ENCODE measurements around the gene C6orf15. TPM values are rescaled to one million over a fixed set of nuclear protein-coding genes. Genes with fewer than 3 reads are reported as not detected.
A peak's percentile ranks its signal among the peaks of the same experiment; 100 is the strongest.

C6orf15 gene
- total and polyA plus RNA-seq, 7 experiments from 2014 or later: not detected

GRCh38 chr6:31114541-31114878 is 2.1 kb upstream of the C6orf15 start, which contains the start of gene PSORS1C1:
TSS of gene PSORS1C1 (plus strand) at chr6:31114800. CDS start at chr6:31129633, 14,833 bp downstream.
- H3K36me3 ChIP-seq (ENCODE audit: control insufficient read depth in 2 of 3, insufficient read depth in 3 of 3, low read length in 3 of 3): no peaks in the 10 kb centered on the region
- Mint-ChIP-seq H3K9me3 (no peaks in the 10 kb centered on the region), H3K4me1 (peaks cover 0 to 19% (median 5%) of the 10 kb centered on the region in 7 donors), H3K36me3 (no peaks in the 10 kb centered on the region), H3K4me3 (peak within 1 kb of the TSS in 2 of 10 donors; percentile 28 to 46), H3K27me3 (peaks cover 4 to 28% (median 9%) of the 10 kb centered on the region in 5 donors), H3K27ac (peak within 1 kb of the TSS in 2 of 9 donors; percentile 32 to 76)
- no peaks in the 10 kb centered on the region for H3K27me3 ChIP-seq (ENCODE audit: control insufficient read depth in 2 of 2, insufficient read depth in 2 of 2, low read length in 2 of 2)
- intact Hi-C loops (cut with micrococcal nuclease): no loop called here
- ATAC-seq (no peak), DNase-seq (no peak)
- no peak within 1 kb of the TSS for H3K27ac ChIP-seq (ENCODE audit: low read depth, low read length)
- ChIA-PET CTCF (interaction anchor here (0.7 to 5.3 kb wide), 10 partner anchors 12 to 284 kb away, joined by 3 to 27 read pairs (median 4); no protein-coding TSS in a partner anchor), POLR2A (interaction anchor here (0.7 to 2.6 kb wide), 4 partner anchors 11 to 1481 kb away, joined by 3 to 11 read pairs (median 4); no protein-coding TSS in a partner anchor)
- no peak within 1 kb of the TSS for H3K4me3 ChIP-seq (ENCODE audit: low read length)
- H3K9me3 ChIP-seq (ENCODE audit: control insufficient read depth in 2 of 3, low read length in 3 of 3): no peaks in the 10 kb centered on the region
- H3K4me1 ChIP-seq (ENCODE audit: control insufficient read depth in 2 of 2, insufficient read depth in 2 of 2, low read length in 2 of 2): no peaks in the 10 kb centered on the region

GRCh38 chr6:31113861-31114540 is 1.6 kb upstream of the C6orf15 start:
- Histone ChIP-seq H3K27ac (ENCODE audit: low read depth, low read length) (no peak overlapping the region), H3K27me3 (ENCODE audit: control insufficient read depth in 2 of 2, insufficient read depth in 2 of 2, low read length in 2 of 2) (no peaks in the 10 kb centered on the region), H3K4me3 (ENCODE audit: low read length) (no peak overlapping the region), H3K9me3 (ENCODE audit: control insufficient read depth in 2 of 3, low read length in 3 of 3) (no peaks in the 10 kb centered on the region), H3K4me1 (ENCODE audit: control insufficient read depth in 2 of 2, insufficient read depth in 2 of 2, low read length in 2 of 2) (no peaks in the 10 kb centered on the region), H3K36me3 (ENCODE audit: control insufficient read depth in 2 of 3, insufficient read depth in 3 of 3, low read length in 3 of 3) (no peaks in the 10 kb centered on the region)
- DNase-seq: no peak
- Mint-ChIP-seq H3K4me3 (no peak overlapping the region), H3K27ac (no peak overlapping the region), H3K4me1 (peaks cover 0 to 22% (median 5%) of the 10 kb centered on the region in 7 donors), H3K27me3 (peaks cover under 1 to 28% (median 9%) of the 10 kb centered on the region in 5 donors), H3K36me3 (no peaks in the 10 kb centered on the region), H3K9me3 (no peaks in the 10 kb centered on the region)
- POLR2A ChIA-PET: interaction anchor here (0.6 to 2.6 kb wide), 4 partner anchors 11 to 284 kb away, joined by 3 to 11 read pairs (median 4); no protein-coding TSS in a partner anchor
- intact Hi-C loops (cut with micrococcal nuclease): no loop called here
- CTCF ChIA-PET: interaction anchor here (1.1 to 5.3 kb wide), 5 partner anchors 18 to 214 kb away, joined by 3 to 27 read pairs (median 3); no protein-coding TSS in a partner anchor
- ATAC-seq: no peak

GRCh38 chr6:31111712-31112111 is 663 bp downstream of the C6orf15 start:
- no peak overlapping the region for H3K27ac Mint-ChIP-seq
- ChIA-PET POLR2A (no interaction called here), CTCF (no interaction called here)
- Histone ChIP-seq H3K9me3 (ENCODE audit: control insufficient read depth in 2 of 3, low read length in 3 of 3) (no peaks in the 10 kb centered on the region), H3K4me3 (ENCODE audit: low read length) (no peak overlapping the region), H3K27me3 (ENCODE audit: control insufficient read depth in 2 of 2, insufficient read depth in 2 of 2, low read length in 2 of 2) (no peaks in the 10 kb centered on the region), H3K4me1 (ENCODE audit: control insufficient read depth in 2 of 2, insufficient read depth in 2 of 2, low read length in 2 of 2) (no peaks in the 10 kb centered on the region), H3K27ac (ENCODE audit: low read depth, low read length) (no peak overlapping the region), H3K36me3 (ENCODE audit: control insufficient read depth in 2 of 3, insufficient read depth in 3 of 3, low read length in 3 of 3) (no peaks in the 10 kb centered on the region)
- H3K27me3 Mint-ChIP-seq: peaks cover 0 to 20% (median 9%) of the 10 kb centered on the region in 5 donors
- H3K4me3 Mint-ChIP-seq: no peak overlapping the region
- H3K9me3 Mint-ChIP-seq: no peaks in the 10 kb centered on the region
- intact Hi-C loops (cut with micrococcal nuclease): no loop called here
- H3K4me1 Mint-ChIP-seq: peaks cover 0 to 22% (median 5%) of the 10 kb centered on the region in 7 donors
- H3K36me3 Mint-ChIP-seq: no peaks in the 10 kb centered on the region
- DNase-seq (no peak), ATAC-seq (no peak)

GRCh38 chr6:31110825-31111582 is 1.4 kb downstream of the C6orf15 start:
- CTCF ChIA-PET: interaction anchor here (1.3 kb wide), 1 partner anchor 10 kb away, joined by 4 read pairs; no protein-coding TSS in a partner anchor
- no peaks in the 10 kb centered on the region for H3K9me3 ChIP-seq (ENCODE audit: control insufficient read depth in 2 of 3, low read length in 3 of 3)
- no peaks in the 10 kb centered on the region for H3K27me3 ChIP-seq (ENCODE audit: control insufficient read depth in 2 of 2, insufficient read depth in 2 of 2, low read length in 2 of 2)
- no peaks in the 10 kb centered on the region for H3K36me3 Mint-ChIP-seq
- H3K27ac ChIP-seq (ENCODE audit: low read depth, low read length): no peak overlapping the region
- H3K27ac Mint-ChIP-seq: no peak overlapping the region
- intact Hi-C loops (cut with micrococcal nuclease): no loop called here
- H3K9me3 Mint-ChIP-seq: no peaks in the 10 kb centered on the region
- H3K4me3 ChIP-seq (ENCODE audit: low read length): no peak overlapping the region
- POLR2A ChIA-PET: interaction anchor here (0.7 to 1.4 kb wide), 2 partner anchors 15 to 645 kb away, joined by 4 read pairs; no protein-coding TSS in a partner anchor
- H3K36me3 ChIP-seq (ENCODE audit: control insufficient read depth in 2 of 3, insufficient read depth in 3 of 3, low read length in 3 of 3): no peaks in the 10 kb centered on the region
- peaks cover 0 to 19% (median 8%) of the 10 kb centered on the region in 5 donors for H3K27me3 Mint-ChIP-seq
- no peaks in the 10 kb centered on the region for H3K4me1 ChIP-seq (ENCODE audit: control insufficient read depth in 2 of 2, insufficient read depth in 2 of 2, low read length in 2 of 2)
- no peak overlapping the region for H3K4me3 Mint-ChIP-seq
- DNase-seq: no peak
- H3K4me1 Mint-ChIP-seq: peaks cover 0 to 22% (median 5%) of the 10 kb centered on the region in 7 donors
- ATAC-seq: no peak

- Mint-ChIP-seq H3K27ac (no peak overlapping the region), H3K9me3 (no peaks in the 10 kb centered on the region), H3K4me3 (no peak overlapping the region), H3K27me3 (peaks cover 0 to 11% (median 8%) of the 10 kb centered on the region in 5 donors), H3K36me3 (no peaks in the 10 kb centered on the region), H3K4me1 (peaks cover 0 to 10% (median 4%) of the 10 kb centered on the region in 7 donors)
- no peak overlapping the region for H3K27ac ChIP-seq (ENCODE audit: low read depth, low read length)
- DNase-seq (no peak), ATAC-seq (no peak)
- no peaks in the 10 kb centered on the region for H3K27me3 ChIP-seq (ENCODE audit: control insufficient read depth in 2 of 2, insufficient read depth in 2 of 2, low read length in 2 of 2)
- no peaks in the 10 kb centered on the region for H3K9me3 ChIP-seq (ENCODE audit: control insufficient read depth in 2 of 3, low read length in 3 of 3)
- H3K4me1 ChIP-seq (ENCODE audit: control insufficient read depth in 2 of 2, insufficient read depth in 2 of 2, low read length in 2 of 2): no peaks in the 10 kb centered on the region
- POLR2A ChIA-PET: no interaction called here
- intact Hi-C loops (cut with micrococcal nuclease): no loop called here
- no peak overlapping the region for H3K4me3 ChIP-seq (ENCODE audit: low read length)
- H3K36me3 ChIP-seq (ENCODE audit: control insufficient read depth in 2 of 3, insufficient read depth in 3 of 3, low read length in 3 of 3): no peaks in the 10 kb centered on the region
- CTCF ChIA-PET: no interaction called here
Observed at GRCh38 chr6:31107052-31107451, 5.3 kb downstream of the C6orf15 start.

GRCh38 chr6:31103136-31103535 is 9.2 kb downstream of the C6orf15 start:
- H3K9me3 Mint-ChIP-seq: peaks cover 0 to 3% (median 0%) of the 10 kb centered on the region in 11 donors
- no peaks in the 10 kb centered on the region for H3K27me3 ChIP-seq (ENCODE audit: control insufficient read depth in 2 of 2, insufficient read depth in 2 of 2, low read length in 2 of 2)
- H3K4me3 ChIP-seq (ENCODE audit: low read length): no peak overlapping the region
- ATAC-seq (no peak), DNase-seq (no peak)
- H3K36me3 Mint-ChIP-seq: no peaks in the 10 kb centered on the region
- intact Hi-C loops (cut with micrococcal nuclease): loop anchor here in 1 of 2 donors (2.0 kb wide), 1 partner anchor 16 kb away; no protein-coding TSS in a partner anchor
- no peaks in the 10 kb centered on the region for H3K36me3 ChIP-seq (ENCODE audit: control insufficient read depth in 2 of 3, insufficient read depth in 3 of 3, low read length in 3 of 3)
- no peak overlapping the region for H3K27ac Mint-ChIP-seq
- peaks cover 0 to 8% (median 4%) of the 10 kb centered on the region in 7 donors for H3K4me1 Mint-ChIP-seq
- no peak overlapping the region for H3K4me3 Mint-ChIP-seq
- no peaks in the 10 kb centered on the region for H3K9me3 ChIP-seq (ENCODE audit: control insufficient read depth in 2 of 3, low read length in 3 of 3)
- peaks cover 0 to 16% (median 0%) of the 10 kb centered on the region in 5 donors for H3K27me3 Mint-ChIP-seq
- no peaks in the 10 kb centered on the region for H3K4me1 ChIP-seq (ENCODE audit: control insufficient read depth in 2 of 2, insufficient read depth in 2 of 2, low read length in 2 of 2)
- CTCF ChIA-PET: interaction anchor here (1.2 to 1.5 kb wide), 2 partner anchors 9 to 17 kb away, joined by 3 to 6 read pairs; no protein-coding TSS in a partner anchor
- POLR2A ChIA-PET: interaction anchor here (0.6 to 1.8 kb wide), 3 partner anchors 10 to 26 kb away, joined by 3 to 7 read pairs (median 5); partner anchors contain the start of gene PSORS1C1
- no peak overlapping the region for H3K27ac ChIP-seq (ENCODE audit: low read depth, low read length)
